Suprapubic skin (tissue), 4 donors: ENCODE data around the gene TGFBR3.

Experiments
- POLR2A ChIP-seq, 2 donors: fragments of 450-650 bp; IDR thresholded peaks; one replicate each; pipeline ENCODE4 v1.6.1; 2017; ENCODE audit warnings: antibody characterized with exemption in 2 of 2, mild to moderate bottlenecking in 2 of 2, moderate library complexity in 2 of 2
- POLR2AphosphoS5 ChIP-seq, 3 donors: sonication (generic); formaldehyde crosslinking; IDR thresholded peaks; one replicate each; pipeline ENCODE4 v1.6.1; 2017; ENCODE audit warnings: antibody characterized with exemption in 3 of 3

DNA sequence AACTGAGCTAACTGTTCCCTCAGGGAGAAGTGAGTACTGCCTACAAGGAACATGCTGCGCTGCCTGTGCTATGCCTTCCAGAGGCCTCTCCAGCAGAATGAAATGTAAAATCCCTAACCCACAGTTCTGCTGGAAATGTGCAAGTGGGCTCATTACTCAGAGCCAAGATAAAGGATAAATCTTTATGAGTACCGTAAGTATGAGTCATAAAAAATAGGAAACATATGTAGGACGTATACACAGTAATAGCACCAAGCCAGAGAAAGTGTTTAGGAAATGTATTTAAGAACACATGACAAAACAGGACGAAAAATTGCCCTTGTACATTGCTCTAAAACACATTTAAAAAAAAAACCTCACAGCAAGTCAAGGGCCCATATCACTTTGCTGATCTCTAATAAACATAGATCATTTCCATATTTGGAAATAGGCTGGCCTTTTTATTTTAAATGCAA lies 104.6 kb downstream of the TGFBR3 start:
- TF ChIP-seq POLR2A (IDR thresholded peaks at IDR 0.05) (no peak), POLR2AphosphoS5 (IDR thresholded peaks at IDR 0.05) (no peak)
